Heart left ventricle (tissue), 13 donors: Measurements from ENCODE around the gene CDC42.

Experiments used
- POLR2A ChIP-seq, 2 donors: fragments of 450-650 bp; IDR thresholded peaks; one replicate each; pipeline ENCODE4 v1.6.1; 2017; ENCODE audit warnings: antibody characterized with exemption in 2 of 2, mild to moderate bottlenecking in 2 of 2, moderate library complexity in 2 of 2
- TF ChIP-seq, protein P1 (sequence below), 12 donors: fragments of 200-600 bp; sonication (generic) in 4 of 12; IDR thresholded peaks; one replicate each; pipeline versions ENCODE4 v1.5.0 to v1.8.0; 2018 to 2022; ENCODE audit warnings: antibody characterized with exemption in 12 of 12, mild to moderate bottlenecking in 5 of 12
- donor health status: ischemic (EF 13 %, LVEDD 7.1; RV severe dilation, severe dysfunction).
- donor health status: DM: no; HTN: yes; CAD: no.
- donor health status: DM: no; HTN: no; CAD: no.
- donor health status: ischemic (EF 25% LVEDD 6.9; RV normal size, moderate dysfunction).
- donor health status: ischemic (EF 25% LVEDD 5.7; RV mildly dilated, moderate dysfunction).
- donor health status: ischemic (EF 35%, LVEDD 5.7; RV mildly dilated, moderate dysfunction).
- donor health status: nonischemic (EF 11% LVEDD 7.7; RV severe dilation, severe dysfunction).
- donor health status: DM: yes; HTN: yes; CAD: no.
- donor health status: PGD.
- donor health status: ischemic (EF 29% LVEDD 5.4; RV normal size, mild dysfunction).
- donor health status: nonischemic (EF 23%, LVEDD 6.1; RV moderate dilation, normal function).

- TF ChIP-seq, protein P1, sequence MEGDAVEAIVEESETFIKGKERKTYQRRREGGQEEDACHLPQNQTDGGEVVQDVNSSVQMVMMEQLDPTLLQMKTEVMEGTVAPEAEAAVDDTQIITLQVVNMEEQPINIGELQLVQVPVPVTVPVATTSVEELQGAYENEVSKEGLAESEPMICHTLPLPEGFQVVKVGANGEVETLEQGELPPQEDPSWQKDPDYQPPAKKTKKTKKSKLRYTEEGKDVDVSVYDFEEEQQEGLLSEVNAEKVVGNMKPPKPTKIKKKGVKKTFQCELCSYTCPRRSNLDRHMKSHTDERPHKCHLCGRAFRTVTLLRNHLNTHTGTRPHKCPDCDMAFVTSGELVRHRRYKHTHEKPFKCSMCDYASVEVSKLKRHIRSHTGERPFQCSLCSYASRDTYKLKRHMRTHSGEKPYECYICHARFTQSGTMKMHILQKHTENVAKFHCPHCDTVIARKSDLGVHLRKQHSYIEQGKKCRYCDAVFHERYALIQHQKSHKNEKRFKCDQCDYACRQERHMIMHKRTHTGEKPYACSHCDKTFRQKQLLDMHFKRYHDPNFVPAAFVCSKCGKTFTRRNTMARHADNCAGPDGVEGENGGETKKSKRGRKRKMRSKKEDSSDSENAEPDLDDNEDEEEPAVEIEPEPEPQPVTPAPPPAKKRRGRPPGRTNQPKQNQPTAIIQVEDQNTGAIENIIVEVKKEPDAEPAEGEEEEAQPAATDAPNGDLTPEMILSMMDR (IDR thresholded peaks at IDR 0.05) = no peak
- no peak for TF ChIP-seq POLR2A (IDR thresholded peaks at IDR 0.05)
Measured at GRCh38 chr1:22124592-22125229, 72.2 kb downstream of the CDC42 start.
